Subcutaneous adipose tissue (tissue), 4 donors: ENCODE measurements around the gene RFWD3. TPM values are rescaled to one million over a fixed set of nuclear protein-coding genes. Genes with fewer than 3 reads are reported as not detected.

Experiments
- total RNA-seq, 4 donors: library from RNA; depleted of rRNA; stranded (reverse); fragments of >200 nt; gene quantifications; one replicate each; pipeline ENCODE4 v1.1.0, GENCODE V29; 2016
- TF ChIP-seq, protein P1 (sequence below): fragments of 450-650 bp; IDR thresholded peaks from one replicate; pipeline ENCODE4 v1.5.1; 2016; ENCODE audit warnings: low read depth, mild to moderate bottlenecking, control low read depth, antibody characterized with exemption, moderate library complexity

Gene RFWD3
- total RNA-seq, 4 donors from 2014 or later: 10.8 to 23.5 (median 14.1) TPM

GRCh38 chr16:74650966-74651567 lies 15.6 kb downstream of the RFWD3 start:
- TF ChIP-seq, protein P1, sequence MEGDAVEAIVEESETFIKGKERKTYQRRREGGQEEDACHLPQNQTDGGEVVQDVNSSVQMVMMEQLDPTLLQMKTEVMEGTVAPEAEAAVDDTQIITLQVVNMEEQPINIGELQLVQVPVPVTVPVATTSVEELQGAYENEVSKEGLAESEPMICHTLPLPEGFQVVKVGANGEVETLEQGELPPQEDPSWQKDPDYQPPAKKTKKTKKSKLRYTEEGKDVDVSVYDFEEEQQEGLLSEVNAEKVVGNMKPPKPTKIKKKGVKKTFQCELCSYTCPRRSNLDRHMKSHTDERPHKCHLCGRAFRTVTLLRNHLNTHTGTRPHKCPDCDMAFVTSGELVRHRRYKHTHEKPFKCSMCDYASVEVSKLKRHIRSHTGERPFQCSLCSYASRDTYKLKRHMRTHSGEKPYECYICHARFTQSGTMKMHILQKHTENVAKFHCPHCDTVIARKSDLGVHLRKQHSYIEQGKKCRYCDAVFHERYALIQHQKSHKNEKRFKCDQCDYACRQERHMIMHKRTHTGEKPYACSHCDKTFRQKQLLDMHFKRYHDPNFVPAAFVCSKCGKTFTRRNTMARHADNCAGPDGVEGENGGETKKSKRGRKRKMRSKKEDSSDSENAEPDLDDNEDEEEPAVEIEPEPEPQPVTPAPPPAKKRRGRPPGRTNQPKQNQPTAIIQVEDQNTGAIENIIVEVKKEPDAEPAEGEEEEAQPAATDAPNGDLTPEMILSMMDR: no peak

DNA sequence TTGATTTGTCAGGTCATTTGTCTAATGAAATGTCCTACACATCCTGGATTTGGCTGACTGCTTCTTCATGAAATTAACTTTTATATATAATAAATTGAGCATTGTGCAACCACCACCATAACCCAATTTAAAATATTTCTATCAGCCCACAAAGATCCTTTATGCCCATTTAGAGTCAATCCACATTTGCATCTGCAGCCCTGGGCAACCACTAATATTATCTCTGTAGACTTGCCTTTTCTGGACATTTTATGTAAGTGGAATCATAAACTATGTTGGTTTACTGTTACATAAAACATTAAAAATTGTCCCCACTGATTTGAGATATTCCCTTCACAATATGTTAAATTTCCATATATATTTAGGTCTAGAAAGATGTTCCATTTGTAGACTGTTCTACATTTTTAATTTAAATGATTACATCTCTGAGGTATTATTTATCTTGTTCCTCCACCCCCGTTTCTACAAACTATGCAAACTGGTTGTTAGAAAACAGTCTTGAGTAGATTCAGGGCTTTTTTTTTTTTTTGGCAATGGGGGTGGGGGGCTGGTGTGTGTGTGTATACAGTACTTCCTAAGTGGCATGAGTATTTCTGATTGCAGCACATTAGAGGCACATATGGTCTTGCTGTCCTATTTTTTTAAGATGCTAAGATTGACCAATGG lies 16.7 kb downstream of the RFWD3 start:
- TF ChIP-seq, protein P1: no peak

- TF ChIP-seq, protein P1: no peak
Observed at GRCh38 chr16:74641969-74642368, 24.7 kb downstream of the RFWD3 start.

- TF ChIP-seq, protein P1: no peak
Observed at GRCh38 chr16:74637742-74638453, 28.8 kb downstream of the RFWD3 start.

- TF ChIP-seq, protein P1: no peak
Observed at GRCh38 chr16:74635303-74635702, 31.4 kb downstream of the RFWD3 start.

DNA sequence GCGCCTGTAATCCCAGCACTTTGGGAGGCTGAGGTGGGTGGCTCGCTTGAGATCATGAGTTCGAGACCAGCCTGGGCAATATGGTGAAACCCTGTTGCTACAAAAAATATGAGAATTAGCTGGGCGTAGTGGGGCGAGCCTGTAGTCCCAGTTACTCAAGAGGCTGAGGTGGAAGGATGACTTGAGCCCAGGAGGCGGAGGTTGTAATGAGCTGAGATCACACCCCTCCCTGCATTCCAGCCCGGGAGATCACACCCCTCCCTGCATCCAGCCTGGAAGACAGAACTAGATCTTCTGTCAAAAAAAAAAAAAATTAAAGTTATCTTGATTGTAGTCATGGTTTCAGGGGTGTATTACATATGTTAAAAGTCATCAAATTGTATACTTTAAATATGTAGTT lies 33.0 kb downstream of the RFWD3 start:
- TF ChIP-seq, protein P1: no peak

DNA sequence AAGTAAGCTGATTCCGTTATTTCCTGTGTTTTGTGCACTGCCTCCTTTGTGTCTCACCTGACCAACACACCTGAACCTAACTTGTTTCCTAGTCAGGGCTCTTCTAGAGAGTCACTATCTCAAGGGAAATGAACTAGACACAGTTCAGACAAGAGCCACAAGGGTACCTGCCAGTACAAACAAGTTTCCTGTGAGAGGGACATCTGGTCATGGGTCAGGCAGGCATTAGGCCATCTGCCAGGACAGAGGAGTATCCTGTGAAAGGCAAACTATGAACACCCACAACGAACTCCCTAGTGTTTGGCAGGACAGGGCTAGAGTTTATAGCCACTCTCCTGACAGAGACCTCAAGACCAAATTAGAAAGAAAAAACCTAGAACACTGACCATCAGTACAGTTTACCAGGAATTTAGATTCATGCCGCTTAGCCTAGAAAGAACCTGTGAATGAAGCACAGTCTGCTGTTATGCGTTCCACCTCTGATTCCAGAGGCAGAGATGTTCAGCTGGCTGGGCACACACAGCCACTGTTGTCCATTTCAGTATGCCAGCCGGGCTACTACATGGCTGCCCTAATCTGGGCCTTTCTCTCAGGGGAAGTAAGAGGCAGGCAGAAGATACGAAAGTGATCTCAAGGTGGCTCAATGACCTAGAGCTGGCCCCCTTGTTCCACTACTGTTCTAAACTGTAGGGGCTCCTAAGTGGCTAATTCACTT lies 39.0 kb downstream of the RFWD3 start:
- TF ChIP-seq, protein P1: no peak
